GM12873 (cell line): ENCODE measurements around the gene ACOX2.

Experiments
- TF ChIP-seq, protein P1 (sequence below): IDR thresholded peaks from 2 replicates; pipeline ENCODE4 v1.5.1; 2012; ENCODE audit warnings: low read depth, mild to moderate bottlenecking, moderate library complexity, low read length, control low read depth; ENCODE audit not compliant: insufficient read depth; ENCODE audit errors: missing control alignments

Gene ACOX2

DNA sequence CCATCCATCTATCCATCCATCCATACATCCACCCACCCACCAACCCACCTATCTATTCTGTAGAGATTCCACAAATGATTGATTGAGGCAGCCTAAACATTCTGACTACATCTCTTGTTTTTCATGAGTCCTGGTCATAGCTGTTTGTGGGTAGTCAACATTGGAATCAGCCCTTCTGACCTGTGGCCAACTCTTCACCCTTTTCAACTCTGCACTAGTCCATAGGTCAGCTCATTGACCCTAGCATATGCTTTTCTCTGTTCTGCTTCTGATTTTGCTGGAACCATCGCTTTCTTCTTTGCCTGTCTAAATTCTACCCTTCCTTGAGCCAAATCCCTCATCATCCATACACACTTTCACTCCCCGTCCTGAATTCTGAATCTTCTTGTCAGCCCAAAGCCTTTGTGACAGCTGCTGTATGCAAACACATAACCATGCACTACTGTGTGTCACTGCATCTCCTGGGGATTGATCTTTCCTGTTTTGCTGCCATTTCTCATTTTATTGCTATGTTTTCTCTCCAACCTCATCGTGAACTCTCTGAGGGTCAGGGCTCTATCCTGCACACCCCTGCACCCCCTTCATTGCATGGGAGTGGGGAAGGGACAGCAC is 61.9 kb downstream of the ACOX2 start:
- TF ChIP-seq, protein P1, sequence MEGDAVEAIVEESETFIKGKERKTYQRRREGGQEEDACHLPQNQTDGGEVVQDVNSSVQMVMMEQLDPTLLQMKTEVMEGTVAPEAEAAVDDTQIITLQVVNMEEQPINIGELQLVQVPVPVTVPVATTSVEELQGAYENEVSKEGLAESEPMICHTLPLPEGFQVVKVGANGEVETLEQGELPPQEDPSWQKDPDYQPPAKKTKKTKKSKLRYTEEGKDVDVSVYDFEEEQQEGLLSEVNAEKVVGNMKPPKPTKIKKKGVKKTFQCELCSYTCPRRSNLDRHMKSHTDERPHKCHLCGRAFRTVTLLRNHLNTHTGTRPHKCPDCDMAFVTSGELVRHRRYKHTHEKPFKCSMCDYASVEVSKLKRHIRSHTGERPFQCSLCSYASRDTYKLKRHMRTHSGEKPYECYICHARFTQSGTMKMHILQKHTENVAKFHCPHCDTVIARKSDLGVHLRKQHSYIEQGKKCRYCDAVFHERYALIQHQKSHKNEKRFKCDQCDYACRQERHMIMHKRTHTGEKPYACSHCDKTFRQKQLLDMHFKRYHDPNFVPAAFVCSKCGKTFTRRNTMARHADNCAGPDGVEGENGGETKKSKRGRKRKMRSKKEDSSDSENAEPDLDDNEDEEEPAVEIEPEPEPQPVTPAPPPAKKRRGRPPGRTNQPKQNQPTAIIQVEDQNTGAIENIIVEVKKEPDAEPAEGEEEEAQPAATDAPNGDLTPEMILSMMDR: no peak

DNA sequence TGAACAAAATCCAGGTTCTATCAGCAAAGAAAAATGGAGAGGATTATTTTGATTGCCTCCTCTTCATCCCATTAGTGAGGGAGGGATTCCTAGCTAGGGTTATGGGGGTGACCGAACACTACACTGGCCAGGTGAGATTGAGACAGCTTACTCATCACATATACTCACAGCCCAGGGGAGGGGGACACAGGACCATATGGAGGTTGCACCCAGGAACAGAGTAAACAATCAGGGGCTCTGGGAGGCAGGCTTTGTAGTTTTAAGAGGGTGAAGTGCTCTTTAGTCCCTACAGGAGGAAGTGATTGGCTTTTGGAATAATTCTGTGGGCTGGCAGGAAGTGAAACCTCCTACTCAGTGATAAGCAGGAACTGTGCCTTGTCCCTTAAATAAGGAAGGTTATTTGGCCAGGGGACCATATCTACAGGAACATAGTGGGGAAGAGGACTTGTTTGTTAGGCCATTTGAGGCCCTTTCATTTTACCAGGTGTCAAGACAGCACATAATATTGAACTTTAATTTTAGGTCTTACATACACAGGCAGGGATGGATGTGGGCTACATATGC is 62.6 kb downstream of the ACOX2 start:
- TF ChIP-seq, protein P1: no peak

DNA sequence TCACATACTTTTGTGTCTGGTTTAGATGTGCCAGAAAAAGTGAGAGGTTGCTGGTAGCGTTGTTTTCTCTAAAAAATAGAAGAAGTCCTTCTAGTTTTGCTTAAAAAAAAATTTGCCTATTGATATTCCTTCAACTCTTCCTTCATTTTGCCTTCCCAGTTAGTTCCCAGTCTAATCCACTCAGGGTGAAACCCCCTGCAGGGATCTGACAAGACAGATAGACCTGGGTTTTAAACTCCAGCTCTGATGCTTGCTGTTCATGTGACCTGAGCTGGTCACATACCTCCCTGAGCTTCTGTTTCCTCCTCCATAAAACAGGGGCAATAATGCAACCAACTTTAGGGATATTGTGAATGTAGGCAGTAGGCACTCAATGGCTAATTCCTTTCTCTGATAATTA is 63.7 kb downstream of the ACOX2 start:
- TF ChIP-seq, protein P1: no peak

DNA sequence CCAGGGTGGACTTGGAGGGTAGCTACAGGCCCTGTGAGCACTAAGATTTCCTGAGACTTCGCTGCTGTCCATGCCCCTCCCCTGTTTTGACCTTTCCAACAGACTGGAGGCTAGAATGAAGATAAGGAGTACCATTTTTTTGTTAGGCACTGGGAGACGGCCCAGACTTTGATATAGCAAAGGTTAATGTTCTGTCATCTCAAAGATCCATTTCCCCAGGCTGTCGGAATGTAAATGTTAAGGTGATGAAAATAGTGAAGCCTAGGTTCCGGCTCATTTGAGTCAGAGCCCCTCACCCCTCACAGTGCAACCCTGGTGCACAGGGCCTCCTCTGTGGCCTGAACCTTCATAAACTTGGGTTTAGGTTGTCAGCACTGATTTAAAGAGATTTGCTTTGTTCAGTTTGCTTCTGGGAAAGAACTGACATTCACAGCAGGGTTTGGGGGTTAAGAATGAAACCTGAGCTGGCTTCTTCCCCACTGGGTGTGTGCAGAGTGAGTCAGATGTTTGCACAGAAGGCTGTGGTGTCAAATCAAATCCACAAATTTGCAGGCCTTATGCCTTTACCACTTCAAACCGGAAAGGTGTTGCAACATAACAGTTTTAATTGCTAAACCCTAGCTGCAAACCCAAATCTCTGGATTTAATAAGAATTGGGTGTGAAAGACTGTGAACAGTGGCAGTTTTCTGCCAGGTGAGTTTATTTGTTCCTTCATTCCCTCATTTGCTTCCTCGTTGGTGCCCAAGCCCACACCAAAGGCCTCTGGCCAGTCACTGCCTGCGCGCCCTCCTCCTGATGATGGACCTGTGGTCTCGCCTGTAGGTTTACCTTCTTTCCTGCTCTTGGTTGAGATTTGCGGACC is 65.7 kb downstream of the ACOX2 start:
- TF ChIP-seq, protein P1: no peak

DNA sequence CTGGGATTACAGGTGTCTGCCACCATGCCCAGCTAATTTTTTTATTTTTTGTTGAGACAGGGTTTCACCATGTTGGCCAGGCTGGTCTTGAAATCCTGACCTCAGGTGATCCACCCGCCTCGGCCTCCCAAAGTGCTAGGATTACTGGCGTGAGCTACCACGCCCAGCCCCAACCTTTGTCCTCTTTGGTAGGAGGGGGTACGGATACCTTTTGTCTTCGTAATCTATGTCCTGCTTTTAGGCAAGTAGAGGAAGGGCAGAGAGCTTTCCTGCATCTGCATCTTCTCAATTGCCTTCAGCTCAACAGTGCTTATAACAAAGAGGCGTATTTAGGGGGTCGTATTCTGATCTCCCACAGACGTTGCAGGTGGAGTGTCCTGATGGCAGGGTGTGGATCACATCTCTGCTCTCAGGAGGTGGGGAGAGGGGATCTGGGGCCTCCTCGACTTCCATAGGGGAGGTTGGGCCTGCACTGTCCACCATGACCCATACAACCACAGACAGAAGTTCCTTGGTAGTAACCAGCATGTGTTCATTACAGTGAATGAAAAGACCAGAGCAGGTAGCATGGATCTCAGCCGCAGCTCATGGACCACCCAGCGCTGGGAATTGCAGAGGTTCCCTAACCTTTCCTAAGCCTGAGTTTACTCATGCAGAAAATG is 66.5 kb downstream of the ACOX2 start:
- TF ChIP-seq, protein P1: no peak

DNA sequence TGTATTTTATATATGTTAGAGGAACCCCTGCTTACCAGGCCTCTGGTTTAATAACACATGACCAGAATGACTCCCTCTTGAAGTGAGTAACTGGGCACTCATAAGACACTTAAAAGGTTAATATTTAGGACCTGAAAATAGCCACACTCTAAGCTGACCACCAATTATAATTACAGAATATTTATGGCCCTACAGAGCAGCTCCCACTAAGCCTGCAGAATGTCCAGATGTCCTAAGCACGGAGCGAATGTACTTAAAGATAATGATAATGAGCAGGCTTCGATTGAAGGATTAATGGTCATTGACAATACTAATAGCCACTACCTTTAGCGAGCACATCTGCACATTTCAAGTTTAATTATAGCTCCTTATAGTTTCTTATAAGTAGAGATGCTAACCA is 67.9 kb downstream of the ACOX2 start:
- TF ChIP-seq, protein P1: no peak
